ENCODE results near the gene RNF215. TPM values are rescaled to one million over a fixed set of nuclear protein-coding genes. Genes with fewer than 3 reads are reported as not detected.

RNF215 gene
- total and polyA plus RNA-seq, 2 donors (not counting 3 experiments of a cell fraction or from before 2014, with no cell fraction given), result 16.7 to 26.9 TPM

DNA sequence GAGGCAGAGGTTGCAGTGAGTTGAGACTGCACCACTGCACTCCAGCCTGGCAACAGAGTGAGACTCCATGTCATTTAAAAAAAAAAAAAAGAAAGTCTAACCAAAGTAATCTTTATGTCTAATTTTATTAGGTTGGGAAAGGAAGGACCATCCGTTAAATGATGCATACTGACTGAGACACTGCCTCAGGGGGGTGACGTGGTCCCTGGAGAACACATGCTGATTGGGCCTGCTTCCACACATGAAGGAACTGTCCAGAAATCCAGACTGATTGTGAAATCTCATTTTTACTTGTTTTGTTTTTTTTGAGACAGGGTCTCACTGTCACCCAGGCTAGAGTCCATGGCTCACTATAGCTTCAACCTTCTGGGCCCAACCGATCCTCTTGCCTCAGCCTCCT, 36.0 kb downstream of the RNF215 start:
- Histone ChIP-seq H3K4me3 (replicated peaks in 1 of 3; ENCODE audit: insufficient read depth in 1 of 3, low read depth in 1 of 3, low read length in 3 of 3) (no peak overlapping the region), H3K79me2 (ENCODE audit: control insufficient read depth, insufficient read depth, low read length) (peaks cover 71% of the 10 kb centered on the region), H3K27ac (ENCODE audit: insufficient read depth, low read depth, low read length) (no peak overlapping the region), H3K4me2 (ENCODE audit: insufficient read depth, low read length) (no peak overlapping the region), H3K9ac (replicated peaks; ENCODE audit: extremely low read depth, insufficient read depth, low read length) (no peak overlapping the region), H2AFZ (ENCODE audit: low read depth, low read length) (no peak overlapping the region), H3K4me1 (ENCODE audit: control insufficient read depth, extremely low read depth, insufficient read depth, low read length) (peaks cover 15% of the 10 kb centered on the region), H4K20me1 (replicated peaks; ENCODE audit: control insufficient read depth, extremely low read depth, insufficient read depth, low read length) (peaks cover 2% of the 10 kb centered on the region), H3K9me1 (replicated peaks; ENCODE audit: control insufficient read depth, extremely low read depth, insufficient read depth, low read length) (no peaks in the 10 kb centered on the region), H3K9me3 (replicated peaks; ENCODE audit: control insufficient read depth, insufficient read depth, low read length) (no peaks in the 10 kb centered on the region), H3K27me3 (ENCODE audit: control insufficient read depth in 2 of 2, insufficient read depth in 2 of 2, low read length in 2 of 2) (no peaks in the 10 kb centered on the region), H3K36me3 (ENCODE audit: control insufficient read depth in 2 of 2, extremely low read depth in 1 of 2, insufficient read depth in 2 of 2, low read length in 2 of 2) (peaks cover 22 to 28% of the 10 kb centered on the region in 2 experiments)
- dilution Hi-C loops (cut with MboI; ENCODE audit: extremely low pct_ligation_motif_present, low sequenced_read_pairs) (no loop called here), intact Hi-C loops (cut with micrococcal nuclease) (no loop called here)
- DNase-seq (ENCODE audit: low read depth, low spot score) (no peak), FAIRE-seq (no peak)
- CTCF ChIA-PET, result interaction anchor here (1.9 kb wide), 1 partner anchor 64 kb away, joined by 5 read pairs; no protein-coding TSS in a partner anchor
- BruUV-seq (replicated peaks), result no TSS peak
- POLR2A ChIA-PET, result no interaction called here
- TF ChIP-seq FOS (IDR thresholded peaks at IDR 0.05; ENCODE audit: borderline replicate concordance, insufficient read depth, low read length) (no peak), JUN (IDR thresholded peaks at IDR 0.05; ENCODE audit: borderline replicate concordance, insufficient read depth, insufficient read length, low read depth) (no peak), EZH2 (IDR thresholded peaks at IDR 0.05; ENCODE audit: borderline replicate concordance, low read depth, low read length, severe bottlenecking) (no peak), MYC (IDR thresholded peaks at IDR 0.05; ENCODE audit: low read depth, low read length) (no peak), POLR2A (IDR thresholded peaks at IDR 0.05; ENCODE audit: low read depth, low read length) (no peak), POLR2AphosphoS5 (IDR thresholded peaks at IDR 0.05; ENCODE audit: insufficient read depth, low read depth, low read length) (no peak)
- TF ChIP-seq, protein P1, sequence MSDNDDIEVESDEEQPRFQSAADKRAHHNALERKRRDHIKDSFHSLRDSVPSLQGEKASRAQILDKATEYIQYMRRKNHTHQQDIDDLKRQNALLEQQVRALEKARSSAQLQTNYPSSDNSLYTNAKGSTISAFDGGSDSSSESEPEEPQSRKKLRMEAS (IDR thresholded peaks at IDR 0.05; ENCODE audit: insufficient read depth, insufficient read length), result no peak
- TF ChIP-seq, protein P2, sequence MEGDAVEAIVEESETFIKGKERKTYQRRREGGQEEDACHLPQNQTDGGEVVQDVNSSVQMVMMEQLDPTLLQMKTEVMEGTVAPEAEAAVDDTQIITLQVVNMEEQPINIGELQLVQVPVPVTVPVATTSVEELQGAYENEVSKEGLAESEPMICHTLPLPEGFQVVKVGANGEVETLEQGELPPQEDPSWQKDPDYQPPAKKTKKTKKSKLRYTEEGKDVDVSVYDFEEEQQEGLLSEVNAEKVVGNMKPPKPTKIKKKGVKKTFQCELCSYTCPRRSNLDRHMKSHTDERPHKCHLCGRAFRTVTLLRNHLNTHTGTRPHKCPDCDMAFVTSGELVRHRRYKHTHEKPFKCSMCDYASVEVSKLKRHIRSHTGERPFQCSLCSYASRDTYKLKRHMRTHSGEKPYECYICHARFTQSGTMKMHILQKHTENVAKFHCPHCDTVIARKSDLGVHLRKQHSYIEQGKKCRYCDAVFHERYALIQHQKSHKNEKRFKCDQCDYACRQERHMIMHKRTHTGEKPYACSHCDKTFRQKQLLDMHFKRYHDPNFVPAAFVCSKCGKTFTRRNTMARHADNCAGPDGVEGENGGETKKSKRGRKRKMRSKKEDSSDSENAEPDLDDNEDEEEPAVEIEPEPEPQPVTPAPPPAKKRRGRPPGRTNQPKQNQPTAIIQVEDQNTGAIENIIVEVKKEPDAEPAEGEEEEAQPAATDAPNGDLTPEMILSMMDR (IDR thresholded peaks at IDR 0.05; ENCODE audit: extremely low read depth in 1 of 2, insufficient read depth in 1 of 2, low read depth in 1 of 2, low read length in 2 of 2), result no peak
